Measurements from ENCODE around the gene NUFIP1. TPM values are rescaled to one million over a fixed set of nuclear protein-coding genes. Genes with fewer than 3 reads are reported as not detected.

The NUFIP1 gene
- polyA plus RNA-seq, 3 donors: 0.83 to 1.1 (median 0.95) TPM

- no peaks in the 10 kb centered on the region for H3K4me1 ChIP-seq (ENCODE audit: control insufficient read depth in 1 of 2, insufficient read depth in 2 of 2, low read length in 2 of 2)
- Mint-ChIP-seq H3K27ac (no peak overlapping the region), H3K36me3 (peaks cover 36 to 51% of the 10 kb centered on the region in 2 donors), H3K4me1 (no peaks in the 10 kb centered on the region), H3K9me3 (peaks cover 0 to 4% (median 0%) of the 10 kb centered on the region in 7 donors), H3K27me3 (ENCODE audit: low read depth in 3 of 3) (no peaks in the 10 kb centered on the region), H3K4me3 (no peak overlapping the region)
- DNase-seq: no peak
- H3K9me3 ChIP-seq (replicated peaks in 1 of 2; ENCODE audit: control insufficient read depth in 1 of 2, insufficient read depth in 1 of 2, low read length in 2 of 2): no peaks in the 10 kb centered on the region
- H3K4me2 ChIP-seq (replicated peaks; ENCODE audit: extremely low read depth, low read length, poor library complexity, severe bottlenecking): no peak overlapping the region
- H2AFZ ChIP-seq (ENCODE audit: insufficient read depth, low read depth, low read length, poor library complexity, severe bottlenecking): no peak overlapping the region
- H3K36me3 ChIP-seq (replicated peaks in 1 of 2; ENCODE audit: control insufficient read depth in 1 of 2, insufficient read depth in 2 of 2, low read length in 2 of 2): peaks cover 42 to 79% of the 10 kb centered on the region in 2 donors
- H4K20me1 ChIP-seq (ENCODE audit: insufficient read depth, low read length): no peaks in the 10 kb centered on the region
- H3K4me3 ChIP-seq (replicated peaks in 1 of 3; ENCODE audit: low read depth in 2 of 3, low read length in 3 of 3): no peak overlapping the region
- intact Hi-C loops (cut with micrococcal nuclease): no loop called here
- no peaks in the 10 kb centered on the region for H3K79me2 ChIP-seq (ENCODE audit: insufficient read depth, low read length)
- no peak for TF ChIP-seq CTCF (IDR thresholded peaks at IDR 0.05)
- H3K9ac ChIP-seq (ENCODE audit: insufficient read depth, low read length, poor library complexity, severe bottlenecking): no peak overlapping the region
- no peak overlapping the region for H3K27ac ChIP-seq (ENCODE audit: low read depth in 1 of 2, low read length in 2 of 2)
- no peaks in the 10 kb centered on the region for H3K27me3 ChIP-seq (ENCODE audit: control insufficient read depth in 2 of 2, insufficient read depth in 2 of 2, low read length in 2 of 2)
Observed at GRCh38 chr13:45003417-45003816, 14.1 kb upstream of the NUFIP1 start.

DNA sequence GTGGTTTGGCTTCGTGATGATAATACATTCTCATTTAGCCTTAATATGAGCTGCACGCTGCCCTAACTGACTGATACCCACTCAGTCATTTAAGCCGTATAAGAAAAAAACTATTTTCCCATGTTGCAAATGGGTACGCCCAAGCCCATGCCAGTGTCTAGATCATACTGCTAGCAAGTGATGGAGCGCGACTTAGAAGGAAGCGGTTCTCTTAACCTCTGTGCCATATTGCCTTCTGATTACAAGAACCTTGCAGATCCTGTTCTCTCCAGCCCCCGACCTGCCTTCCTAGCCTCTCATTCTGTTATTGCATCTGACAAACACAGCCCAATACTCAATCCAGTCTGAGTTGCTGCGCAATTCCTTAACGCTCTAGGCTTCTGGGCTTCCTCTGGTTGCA lies 670 bp upstream of the NUFIP1 start:
- peak overlapping the region; percentile 95 to 100 (median 98) for H3K27ac Mint-ChIP-seq
- Histone ChIP-seq H3K27me3 (ENCODE audit: control insufficient read depth in 2 of 2, insufficient read depth in 2 of 2, low read length in 2 of 2) (no peaks in the 10 kb centered on the region), H3K79me2 (ENCODE audit: insufficient read depth, low read length) (peaks cover 74% of the 10 kb centered on the region), H3K4me1 (ENCODE audit: control insufficient read depth in 1 of 2, insufficient read depth in 2 of 2, low read length in 2 of 2) (peaks cover 21 to 26% of the 10 kb centered on the region in 2 donors), H3K9ac (ENCODE audit: insufficient read depth, low read length, poor library complexity, severe bottlenecking) (peak overlapping the region; percentile 95), H3K9me3 (replicated peaks in 1 of 2; ENCODE audit: control insufficient read depth in 1 of 2, insufficient read depth in 1 of 2, low read length in 2 of 2) (no peaks in the 10 kb centered on the region), H3K4me3 (replicated peaks in 1 of 3; ENCODE audit: low read depth in 2 of 3, low read length in 3 of 3) (peak overlapping the region; percentile 80 to 94 (median 92)), H3K36me3 (replicated peaks in 1 of 2; ENCODE audit: control insufficient read depth in 1 of 2, insufficient read depth in 2 of 2, low read length in 2 of 2) (peaks cover 0 to 11% of the 10 kb centered on the region in 2 donors), H3K27ac (ENCODE audit: low read depth in 1 of 2, low read length in 2 of 2) (peak overlapping the region; percentile 72 to 99), H2AFZ (ENCODE audit: insufficient read depth, low read depth, low read length, poor library complexity, severe bottlenecking) (peak overlapping the region; percentile 93), H4K20me1 (ENCODE audit: insufficient read depth, low read length) (no peaks in the 10 kb centered on the region), H3K4me2 (replicated peaks; ENCODE audit: extremely low read depth, low read length, poor library complexity, severe bottlenecking) (peak overlapping the region; percentile 72)
- peaks cover 0 to 1% (median 0%) of the 10 kb centered on the region in 3 donors for H3K27me3 Mint-ChIP-seq (ENCODE audit: low read depth in 3 of 3)
- TF ChIP-seq CTCF (IDR thresholded peaks at IDR 0.05): no peak
- H3K9me3 Mint-ChIP-seq: no peaks in the 10 kb centered on the region
- intact Hi-C loops (cut with micrococcal nuclease): loop anchor here (5.0 to 10.0 kb wide), 3 partner anchors 73 to 415 kb away; partner anchors contain the start of gene TSC22D1 (in 2 of the 2)
- WGBS (ENCODE audit: insufficient coverage): 4% methylated on average over 9 of the region's 10 CpGs
- H3K4me1 Mint-ChIP-seq: peaks cover 28% of the 10 kb centered on the region
- peaks cover 7% of the 10 kb centered on the region in 2 donors for H3K36me3 Mint-ChIP-seq
- H3K4me3 Mint-ChIP-seq: peak overlapping the region; percentile 92 to 97
- peak in 2 of 3 donors; percentile 3 to 5 for DNase-seq
